Natural killer cell treated with Interleukin-12 subunit alpha and Interleukin-12 subunit beta and Interleukin-15 and Interleukin-18, amount 100 ng/mL, for 72 hours (primary cell): ENCODE results near the gene BHLHA9. TPM values are rescaled to one million over a fixed set of nuclear protein-coding genes. Genes with fewer than 3 reads are reported as not detected.

Experiments used
- ATAC-seq, 2 donors: fragments of 150-1000 bp; cut with Tn5 transposase in 1 of 2; sonication (Bioruptor Pico), chemical (Tn5 transposase) in 1 of 2; 2 replicates each; pipeline ENCODE4 v1.10.0; 2021
- DNase-seq: peaks from one replicate; pipeline ENCODE4 v3.0.0; 2022; ENCODE audit warnings: low spot score
- H3K27ac Mint-ChIP-seq, 2 donors: 1 replicate in 1 of 2; 2 replicates in 1 of 2; pipeline ENCODE4 v1.8.0; 2022; ENCODE audit warnings: mixed read lengths in 2 of 2, mild to moderate bottlenecking in 1 of 2, moderate library complexity in 1 of 2
- H3K27me3 Mint-ChIP-seq, 2 donors: 1 replicate in 1 of 2; 2 replicates in 1 of 2; pipeline ENCODE4 v1.8.0; 2022; ENCODE audit warnings: mixed read lengths in 2 of 2
- H3K36me3 Mint-ChIP-seq: one replicate; pipeline ENCODE4 v1.8.0; 2022; ENCODE audit warnings: mixed read lengths
- H3K4me1 Mint-ChIP-seq, 2 donors: 1 replicate in 1 of 2; 2 replicates in 1 of 2; pipeline ENCODE4 v1.8.0; 2022; ENCODE audit warnings: low read depth in 2 of 2, mixed read lengths in 2 of 2, mild to moderate bottlenecking in 1 of 2
- H3K4me3 Mint-ChIP-seq: one replicate; pipeline ENCODE4 v1.8.0; 2022; ENCODE audit warnings: mixed read lengths
- H3K9me3 Mint-ChIP-seq: 2 replicates; pipeline ENCODE4 v1.8.0; 2022; ENCODE audit warnings: mixed read lengths
- total RNA-seq, 2 donors: library from RNA; stranded (reverse); gene quantifications; one replicate each; pipeline ENCODE4 v1.2.3, GENCODE V29; 2022

Gene BHLHA9
- total RNA-seq = not detected

DNA sequence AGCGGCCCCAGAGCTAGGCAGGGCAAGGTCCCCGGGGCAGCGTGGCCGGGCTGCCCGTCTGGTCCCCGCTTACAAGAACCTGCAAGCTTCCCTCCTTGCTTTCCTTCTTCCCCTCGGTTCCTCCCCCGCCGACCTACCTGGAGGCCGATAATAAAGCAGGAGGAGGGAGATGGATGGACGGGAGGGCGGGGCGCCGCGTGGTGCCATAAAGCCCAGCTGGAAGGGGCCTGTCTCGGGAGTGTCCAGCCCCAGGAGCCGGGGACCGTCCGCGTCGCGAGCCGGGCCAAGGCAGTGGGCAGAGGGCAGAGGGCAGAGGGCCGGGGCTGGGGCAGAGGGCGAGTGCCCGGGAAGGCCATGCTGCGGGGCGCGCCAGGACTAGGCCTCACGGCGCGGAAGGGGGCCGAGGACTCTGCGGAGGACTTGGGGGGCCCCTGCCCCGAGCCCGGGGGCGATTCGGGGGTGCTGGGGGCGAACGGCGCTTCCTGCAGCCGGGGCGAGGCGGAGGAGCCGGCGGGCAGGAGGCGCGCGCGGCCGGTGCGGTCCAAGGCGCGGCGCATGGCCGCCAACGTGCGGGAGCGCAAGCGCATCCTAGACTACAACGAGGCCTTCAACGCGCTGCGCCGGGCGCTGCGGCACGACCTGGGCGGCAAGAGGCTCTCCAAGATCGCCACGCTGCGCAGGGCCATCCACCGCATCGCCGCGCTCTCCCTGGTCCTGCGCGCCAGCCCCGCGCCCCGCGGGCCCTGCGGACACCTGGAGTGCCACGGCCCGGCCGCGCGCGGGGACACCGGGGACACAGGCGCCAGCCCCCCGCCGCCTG, at the start of gene BHLHA9:
BHLHA9 (plus strand) TSS at position 235 of the 820 bp plus-strand sequence; CDS start at position 355, 120 bp downstream.
- Mint-ChIP-seq H3K4me3 (peak within 1 kb of the TSS; percentile 95), H3K4me1 (peaks cover 12 to 13% of the 10 kb centered on the region in 2 donors), H3K27ac (peak within 1 kb of the TSS; percentile 67 to 91), H3K36me3 (no peaks in the 10 kb centered on the region), H3K27me3 (peaks cover 6 to 8% of the 10 kb centered on the region in 2 donors), H3K9me3 (no peaks in the 10 kb centered on the region)
- DNase-seq (no peak), ATAC-seq (no peak)

DNA sequence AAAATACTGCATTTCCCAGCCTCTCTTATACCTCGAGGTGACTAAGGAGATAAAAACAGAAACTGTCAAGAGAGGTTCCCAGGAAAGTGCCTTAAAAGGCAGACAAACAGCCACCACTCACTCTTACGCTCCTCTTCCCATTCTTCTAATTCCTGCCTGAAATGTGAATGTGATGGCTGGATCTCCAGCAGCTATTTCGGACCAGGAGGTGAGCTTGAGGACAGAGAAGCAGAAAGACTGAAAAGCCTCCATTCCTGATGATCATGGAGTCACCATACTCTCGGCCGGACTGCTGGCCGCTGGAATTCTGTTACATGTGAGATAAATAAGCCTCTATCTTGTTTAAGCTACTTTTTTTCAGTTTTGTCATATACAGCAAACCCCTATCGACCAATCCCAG, 49.0 kb upstream of the BHLHA9 start:
- no peak for DNase-seq
- no peaks in the 10 kb centered on the region for H3K27me3 Mint-ChIP-seq
- peaks cover 0 to 5% of the 10 kb centered on the region in 2 donors for H3K4me1 Mint-ChIP-seq
- no peak overlapping the region for H3K27ac Mint-ChIP-seq
- no peak overlapping the region for H3K4me3 Mint-ChIP-seq
- ATAC-seq = no peak
- no peaks in the 10 kb centered on the region for H3K36me3 Mint-ChIP-seq
- no peaks in the 10 kb centered on the region for H3K9me3 Mint-ChIP-seq

DNA sequence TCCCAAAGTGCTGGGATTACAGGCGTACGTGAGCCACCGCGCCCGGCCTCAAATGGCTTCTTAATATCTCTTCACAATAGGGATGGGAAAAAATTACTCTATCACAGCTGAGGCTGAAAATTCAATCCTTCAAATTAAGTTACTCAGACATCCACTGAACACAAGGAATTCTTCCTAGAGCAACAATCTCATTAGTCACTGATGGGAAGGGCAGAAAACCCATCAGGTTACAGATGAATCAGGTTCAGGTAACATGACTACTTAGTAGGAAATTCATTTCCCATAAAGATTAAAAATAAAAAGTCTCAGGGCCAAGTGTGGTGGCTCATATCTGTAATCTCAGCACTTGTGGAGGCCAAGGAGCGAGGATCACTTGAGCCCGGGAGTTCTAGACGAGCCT, 47.9 kb upstream of the BHLHA9 start:
- H3K27ac Mint-ChIP-seq = no peak overlapping the region
- DNase-seq (no peak), ATAC-seq (no peak)
- H3K4me1 Mint-ChIP-seq = peaks cover 0 to 8% of the 10 kb centered on the region in 2 donors
- H3K4me3 Mint-ChIP-seq = no peak overlapping the region
- peaks cover 0 to 2% of the 10 kb centered on the region in 2 donors for H3K27me3 Mint-ChIP-seq
- H3K36me3 Mint-ChIP-seq = no peaks in the 10 kb centered on the region
- H3K9me3 Mint-ChIP-seq = no peaks in the 10 kb centered on the region

GRCh38 chr17:1223662-1224061, 46.6 kb upstream of the BHLHA9 start:
- ATAC-seq (no peak), DNase-seq (no peak)
- Mint-ChIP-seq H3K36me3 (no peaks in the 10 kb centered on the region), H3K27me3 (peaks cover 3 to 13% of the 10 kb centered on the region in 2 donors), H3K4me1 (peaks cover 9 to 16% of the 10 kb centered on the region in 2 donors), H3K27ac (no peak overlapping the region), H3K4me3 (no peak overlapping the region), H3K9me3 (no peaks in the 10 kb centered on the region)

DNA sequence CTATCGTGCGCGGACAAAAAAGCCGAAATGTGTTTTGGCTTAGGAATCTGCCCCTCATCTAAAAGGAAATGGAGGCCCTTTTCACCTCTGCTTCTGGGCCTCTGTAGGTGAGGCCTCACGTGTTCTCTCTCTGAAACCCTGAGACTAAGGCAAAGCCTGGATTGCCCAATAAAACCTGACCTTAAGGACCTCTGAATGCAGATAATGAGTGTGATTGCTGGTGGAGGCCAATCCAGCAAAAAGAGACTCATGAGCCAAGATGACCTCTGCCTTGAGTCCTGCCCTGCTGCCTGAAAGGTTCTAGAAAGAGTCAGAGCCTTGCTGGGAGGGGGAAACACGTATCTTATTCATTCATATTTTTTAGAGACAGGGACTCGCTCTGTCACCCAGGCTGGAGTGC, 45.9 kb upstream of the BHLHA9 start:
- no peak for ATAC-seq
- H3K27ac Mint-ChIP-seq = no peak overlapping the region
- H3K9me3 Mint-ChIP-seq = no peaks in the 10 kb centered on the region
- DNase-seq = no peak
- H3K4me1 Mint-ChIP-seq = peaks cover 9 to 16% of the 10 kb centered on the region in 2 donors
- no peak overlapping the region for H3K4me3 Mint-ChIP-seq
- H3K27me3 Mint-ChIP-seq = peaks cover 3 to 13% of the 10 kb centered on the region in 2 donors
- H3K36me3 Mint-ChIP-seq = no peaks in the 10 kb centered on the region

- Mint-ChIP-seq H3K27me3 (peaks cover 8 to 19% of the 10 kb centered on the region in 2 donors), H3K36me3 (no peaks in the 10 kb centered on the region), H3K9me3 (no peaks in the 10 kb centered on the region), H3K4me3 (no peak overlapping the region), H3K4me1 (peaks cover 14 to 20% of the 10 kb centered on the region in 2 donors), H3K27ac (no peak overlapping the region)
- ATAC-seq = no peak
- DNase-seq = no peak
Observed at GRCh38 chr17:1226308-1226707, 43.9 kb upstream of the BHLHA9 start.

DNA sequence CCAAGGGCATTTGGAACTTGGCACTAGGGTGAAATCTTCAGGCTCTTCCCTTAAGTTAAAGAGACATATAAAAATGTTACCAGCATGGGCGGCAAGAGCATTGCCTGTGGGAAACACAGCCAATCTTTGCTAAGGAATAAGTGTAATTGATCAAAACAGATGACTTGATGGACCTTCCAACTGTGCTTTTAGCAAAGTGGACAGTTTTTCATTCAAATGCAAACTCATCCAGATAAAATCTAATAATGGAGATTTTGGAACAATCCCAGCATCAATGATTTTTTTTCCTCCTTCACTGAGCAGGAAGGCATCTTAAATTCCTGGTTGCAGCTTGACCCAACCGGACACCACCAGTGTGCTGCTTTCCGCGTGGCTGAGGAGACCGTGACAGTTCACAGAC, 42.9 kb upstream of the BHLHA9 start:
- Mint-ChIP-seq H3K36me3 (no peaks in the 10 kb centered on the region), H3K27me3 (peaks cover 15 to 30% of the 10 kb centered on the region in 2 donors), H3K4me3 (peak overlapping the region; percentile 76), H3K9me3 (no peaks in the 10 kb centered on the region), H3K27ac (no peak overlapping the region), H3K4me1 (peaks cover 19 to 25% of the 10 kb centered on the region in 2 donors)
- no peak for DNase-seq
- ATAC-seq = no peak

GRCh38 chr17:1227917-1228780, 42.1 kb upstream of the BHLHA9 start:
- Mint-ChIP-seq H3K4me1 (peaks cover 19 to 25% of the 10 kb centered on the region in 2 donors), H3K27me3 (peaks cover 17 to 35% of the 10 kb centered on the region in 2 donors), H3K9me3 (no peaks in the 10 kb centered on the region), H3K36me3 (no peaks in the 10 kb centered on the region), H3K4me3 (peak overlapping the region; percentile 76), H3K27ac (peak overlapping the region in 1 of 2 donors; percentile 64)
- DNase-seq = peak; percentile 61
- peak; percentile 40 to 52 for ATAC-seq

GRCh38 chr17:1228781-1229348, 41.4 kb upstream of the BHLHA9 start:
- H3K4me3 Mint-ChIP-seq = no peak overlapping the region

GRCh38 chr17:1229349-1229899, 40.8 kb upstream of the BHLHA9 start:
- Mint-ChIP-seq H3K9me3 (no peaks in the 10 kb centered on the region), H3K36me3 (no peaks in the 10 kb centered on the region), H3K27ac (no peak overlapping the region), H3K27me3 (peaks cover 17 to 35% of the 10 kb centered on the region in 2 donors), H3K4me3 (peak overlapping the region; percentile 92), H3K4me1 (peaks cover 19 to 23% of the 10 kb centered on the region in 2 donors)
- DNase-seq (peak; percentile 82), ATAC-seq (peak; percentile 65 to 86)

More at GRCh38 chr17:1228781-1229348, 41.4 kb upstream of the BHLHA9 start:
- no peak for DNase-seq
- Mint-ChIP-seq H3K27ac (no peak overlapping the region), H3K36me3 (no peaks in the 10 kb centered on the region), H3K9me3 (no peaks in the 10 kb centered on the region), H3K4me1 (peaks cover 19 to 25% of the 10 kb centered on the region in 2 donors), H3K27me3 (peaks cover 17 to 35% of the 10 kb centered on the region in 2 donors)
- ATAC-seq = peak in 1 of 2 donors; percentile 13

DNA sequence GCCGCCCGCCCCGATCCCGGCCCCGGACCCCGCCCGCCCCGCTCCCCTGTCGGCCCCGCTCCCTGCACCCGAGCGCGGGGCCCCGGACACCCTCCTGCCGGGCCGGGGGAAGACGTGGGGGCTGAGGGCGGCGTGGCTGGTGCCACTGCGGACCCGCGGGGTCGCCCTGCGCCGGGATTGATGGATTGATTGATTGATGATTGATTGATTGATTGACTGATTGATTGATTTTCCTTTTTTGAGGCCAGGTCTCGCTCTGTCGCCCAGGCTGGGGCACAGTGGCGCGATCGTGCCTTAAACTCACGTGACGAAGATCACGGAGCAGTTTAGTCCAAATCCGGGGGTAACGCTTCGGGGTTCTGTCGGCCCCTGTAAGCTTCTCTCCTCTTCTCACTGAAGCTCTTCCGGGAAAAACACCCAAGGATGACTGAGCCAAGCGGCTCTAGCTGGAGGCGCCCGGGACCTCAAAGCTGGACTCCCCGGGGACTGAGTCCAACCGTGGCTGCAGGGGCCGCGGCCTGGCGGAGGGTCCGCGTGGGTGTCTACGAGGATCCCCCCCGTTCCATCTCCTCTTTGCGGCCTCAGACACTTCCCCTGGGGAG, 40.2 kb upstream of the BHLHA9 start:
- ATAC-seq (no peak), DNase-seq (no peak)
- Mint-ChIP-seq H3K4me3 (peak overlapping the region; percentile 92), H3K27ac (peak overlapping the region; percentile 31 to 89), H3K4me1 (peaks cover 19 to 21% of the 10 kb centered on the region in 2 donors), H3K9me3 (no peaks in the 10 kb centered on the region), H3K36me3 (no peaks in the 10 kb centered on the region), H3K27me3 (peaks cover 17 to 35% of the 10 kb centered on the region in 2 donors)

GRCh38 chr17:1231456-1231855, 38.8 kb upstream of the BHLHA9 start:
- Mint-ChIP-seq H3K27ac (no peak overlapping the region), H3K4me1 (peaks cover 17 to 19% of the 10 kb centered on the region in 2 donors), H3K36me3 (no peaks in the 10 kb centered on the region), H3K27me3 (peaks cover 17 to 35% of the 10 kb centered on the region in 2 donors), H3K9me3 (no peaks in the 10 kb centered on the region), H3K4me3 (peak overlapping the region; percentile 45)
- no peak for ATAC-seq
- no peak for DNase-seq

- peak overlapping the region in 1 of 2 donors; percentile 28 for H3K27ac Mint-ChIP-seq
- H3K27me3 Mint-ChIP-seq = peaks cover 17 to 33% of the 10 kb centered on the region in 2 donors
- no peaks in the 10 kb centered on the region for H3K36me3 Mint-ChIP-seq
- no peaks in the 10 kb centered on the region for H3K9me3 Mint-ChIP-seq
- no peak for DNase-seq
- H3K4me3 Mint-ChIP-seq = no peak overlapping the region
- peaks cover 17 to 19% of the 10 kb centered on the region in 2 donors for H3K4me1 Mint-ChIP-seq
- ATAC-seq = no peak
Observed at GRCh38 chr17:1232331-1232730, 37.9 kb upstream of the BHLHA9 start.
